Hepatocyte (in vitro differentiated cells): ENCODE measurements around the gene RAP1B. TPM values are rescaled to one million over a fixed set of nuclear protein-coding genes. Genes with fewer than 3 reads are reported as not detected.

ENCODE experiments used
- DNase-seq: peaks from one replicate; pipeline ENCODE4 v3.0.0-alpha.2; 2016; ENCODE audit warnings: low spot score
- H2AFZ ChIP-seq: fragments of 200-600 bp; sonication (generic); 2 replicates; pipeline ENCODE4 v1.6.0; 2016; ENCODE audit warnings: antibody characterized with exemption, mild to moderate bottlenecking
- H3K27ac ChIP-seq: fragments of 200-600 bp; sonication (generic); 2 replicates; pipeline ENCODE4 v1.5.1; 2016; ENCODE audit warnings: mild to moderate bottlenecking
- H3K27me3 ChIP-seq: fragments of 200-600 bp; sonication (generic); 2 replicates; pipeline ENCODE4 v1.6.1; 2016
- H3K36me3 ChIP-seq: fragments of 200-600 bp; sonication (generic); replicated peaks from 2 replicates; pipeline ENCODE4 v1.5.1; 2016; ENCODE audit warnings: low read depth; ENCODE audit not compliant: insufficient read depth
- H3K4me1 ChIP-seq: fragments of 200-600 bp; sonication (generic); 2 replicates; pipeline ENCODE4 v1.5.1; 2016; ENCODE audit warnings: mild to moderate bottlenecking, moderate library complexity; ENCODE audit not compliant: insufficient read depth
- H3K4me2 ChIP-seq: fragments of 200-600 bp; sonication (generic); 2 replicates; pipeline ENCODE4 v1.6.0; 2016
- H3K4me3 ChIP-seq: fragments of 200-600 bp; sonication (generic); 2 replicates; pipeline ENCODE4 v1.5.1; 2016; ENCODE audit warnings: mild to moderate bottlenecking
- H3K79me2 ChIP-seq: fragments of 200-600 bp; sonication (generic); 2 replicates; pipeline ENCODE4 v1.6.0; 2017; ENCODE audit warnings: mild to moderate bottlenecking
- H3K9me2 ChIP-seq: fragments of 200-600 bp; sonication (generic); replicated peaks from 2 replicates; pipeline ENCODE4 v1.6.0; 2017; ENCODE audit warnings: mild to moderate bottlenecking; ENCODE audit not compliant: insufficient read depth
- H3K9me3 ChIP-seq: fragments of 200-600 bp; sonication (generic); 2 replicates; pipeline ENCODE4 v1.5.1; 2016; ENCODE audit warnings: low read depth, mild to moderate bottlenecking
- H4K20me1 ChIP-seq: fragments of 200-600 bp; sonication (generic); 2 replicates; pipeline ENCODE4 v1.6.0; 2016; ENCODE audit warnings: mild to moderate bottlenecking; ENCODE audit not compliant: insufficient read depth, poor library complexity, severe bottlenecking
- EZH2 ChIP-seq: fragments of 200-600 bp; sonication (generic); IDR thresholded peaks from 2 replicates; pipeline ENCODE4 v1.6.1; 2016; ENCODE audit warnings: antibody characterized with exemption, mild to moderate bottlenecking, borderline replicate concordance
- EZH2phosphoT487 ChIP-seq: fragments of 200-600 bp; sonication (generic); IDR thresholded peaks from one replicate; pipeline ENCODE4 v1.6.1; 2018; ENCODE audit warnings: antibody characterized with exemption, mild to moderate bottlenecking, low read depth, moderate library complexity; ENCODE audit not compliant: unreplicated experiment, severe bottlenecking
- WGBS: methylation state at CpG from one replicate; pipeline ENCODE4 v1.1.6; 2016; ENCODE audit warnings: low lambda C conversion rate; ENCODE audit errors: missing lambda C conversion rate; 5-methylcytosine and 5-hydroxymethylcytosine counted together
- polyA plus RNA-seq: library from polyadenylated mRNA; unstranded; fragments of >200 nt; fragmentation: Nextera tagmentation; extraction: Ambion mirVana; gene quantifications from 2 replicates; pipeline ENCODE4 v1.2.1, GENCODE V29; 2016
- total RNA-seq: library from RNA; depleted of rRNA; stranded (reverse); fragments of >200 nt; gene quantifications from 2 replicates; pipeline ENCODE4 v1.2.3, GENCODE V29; 2014
- TF ChIP-seq, protein P1 (sequence below): fragments of 200-600 bp; sonication (generic); IDR thresholded peaks from 2 replicates; pipeline ENCODE4 v1.5.1; 2016; ENCODE audit warnings: antibody characterized with exemption, mild to moderate bottlenecking; ENCODE audit not compliant: poor library complexity

RAP1B gene
- total and polyA plus RNA-seq, 2 experiments from 2014 or later, result 179 to 257 TPM

DNA sequence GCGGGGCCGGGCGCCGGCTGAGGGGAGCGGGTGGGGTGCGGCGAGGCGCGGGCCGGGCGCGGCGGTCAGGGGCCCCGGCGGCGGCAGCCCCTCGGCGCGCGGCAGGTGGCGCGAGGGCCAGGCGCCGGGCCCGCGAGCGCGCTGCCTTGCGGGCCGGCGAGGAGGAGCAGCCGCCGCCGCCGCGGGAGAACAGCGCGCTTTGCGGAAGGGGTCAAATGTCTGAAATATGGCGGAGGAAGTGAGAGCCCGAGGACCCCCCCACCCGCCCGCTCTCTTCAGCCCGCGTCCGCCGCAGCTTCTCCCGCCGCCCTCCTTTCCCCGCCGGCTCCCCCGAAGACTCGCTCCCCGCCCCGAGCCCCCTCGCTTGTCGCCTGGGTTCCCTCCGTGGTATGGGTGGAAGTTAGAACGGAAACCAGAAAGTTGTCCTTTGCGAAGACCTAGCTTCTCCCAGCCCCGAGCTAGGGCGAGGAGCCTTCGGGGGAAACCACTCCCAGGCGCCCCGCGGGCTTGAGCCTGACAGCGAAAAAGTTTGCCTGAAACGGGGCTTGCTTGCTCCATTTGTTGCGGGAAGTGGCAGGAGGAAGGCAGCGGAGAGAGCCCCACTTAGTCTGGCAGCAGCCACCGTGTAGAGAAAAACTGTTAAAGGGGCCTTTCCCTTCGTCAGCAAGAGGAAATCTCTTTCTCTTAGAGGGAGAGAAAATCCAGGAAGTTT, 551 bp downstream of the RAP1B start:
- peak; percentile 74 for DNase-seq
- peak overlapping the region; percentile 78 for H3K4me2 ChIP-seq
- TF ChIP-seq EZH2, result no peak
- TF ChIP-seq EZH2phosphoT487, result no peak
- TF ChIP-seq, protein P1, sequence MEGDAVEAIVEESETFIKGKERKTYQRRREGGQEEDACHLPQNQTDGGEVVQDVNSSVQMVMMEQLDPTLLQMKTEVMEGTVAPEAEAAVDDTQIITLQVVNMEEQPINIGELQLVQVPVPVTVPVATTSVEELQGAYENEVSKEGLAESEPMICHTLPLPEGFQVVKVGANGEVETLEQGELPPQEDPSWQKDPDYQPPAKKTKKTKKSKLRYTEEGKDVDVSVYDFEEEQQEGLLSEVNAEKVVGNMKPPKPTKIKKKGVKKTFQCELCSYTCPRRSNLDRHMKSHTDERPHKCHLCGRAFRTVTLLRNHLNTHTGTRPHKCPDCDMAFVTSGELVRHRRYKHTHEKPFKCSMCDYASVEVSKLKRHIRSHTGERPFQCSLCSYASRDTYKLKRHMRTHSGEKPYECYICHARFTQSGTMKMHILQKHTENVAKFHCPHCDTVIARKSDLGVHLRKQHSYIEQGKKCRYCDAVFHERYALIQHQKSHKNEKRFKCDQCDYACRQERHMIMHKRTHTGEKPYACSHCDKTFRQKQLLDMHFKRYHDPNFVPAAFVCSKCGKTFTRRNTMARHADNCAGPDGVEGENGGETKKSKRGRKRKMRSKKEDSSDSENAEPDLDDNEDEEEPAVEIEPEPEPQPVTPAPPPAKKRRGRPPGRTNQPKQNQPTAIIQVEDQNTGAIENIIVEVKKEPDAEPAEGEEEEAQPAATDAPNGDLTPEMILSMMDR, result no peak
- H3K36me3 ChIP-seq, result no peaks in the 10 kb centered on the region
- no peaks in the 10 kb centered on the region for H3K9me2 ChIP-seq
- H3K4me1 ChIP-seq, result peaks cover 23% of the 10 kb centered on the region
- H3K27me3 ChIP-seq, result no peaks in the 10 kb centered on the region
- peaks cover 40% of the 10 kb centered on the region for H4K20me1 ChIP-seq
- H2AFZ ChIP-seq, result peak overlapping the region; percentile 32
- peaks cover 50% of the 10 kb centered on the region for H3K79me2 ChIP-seq
- H3K27ac ChIP-seq, result peak overlapping the region; percentile 100
- H3K9me3 ChIP-seq, result no peaks in the 10 kb centered on the region
- H3K4me3 ChIP-seq, result peak overlapping the region; percentile 77
- under 1% methylated on average over 15 of the region's 72 CpGs for WGBS

GRCh38 chr12:68611806-68612160, 1.1 kb downstream of the RAP1B start:
- peaks cover 45% of the 10 kb centered on the region for H4K20me1 ChIP-seq
- 2% methylated on average over 8 of the region's 8 CpGs for WGBS

DNA sequence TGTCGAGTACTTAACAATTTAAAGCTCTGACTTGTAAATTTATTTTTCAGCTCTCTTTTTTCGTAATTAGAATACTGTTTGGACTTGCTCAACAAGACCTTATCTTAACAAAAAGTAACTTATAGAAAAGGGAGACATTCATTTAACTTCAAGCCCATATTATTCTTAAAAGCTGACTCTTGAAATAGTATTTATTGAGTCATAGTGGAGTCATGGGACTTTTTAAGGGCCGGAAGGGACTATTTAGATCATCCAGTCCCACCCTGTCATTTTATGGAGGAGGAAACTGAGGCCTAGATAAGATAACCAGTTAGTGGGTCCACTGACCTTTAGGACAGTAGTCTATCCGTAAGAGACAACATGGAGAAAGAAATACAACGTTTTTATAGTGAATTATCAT, 1.5 kb downstream of the RAP1B start:
- Histone ChIP-seq H3K36me3 (no peaks in the 10 kb centered on the region), H3K4me2 (peak overlapping the region; percentile 78), H4K20me1 (peaks cover 50% of the 10 kb centered on the region), H3K27ac (peak overlapping the region; percentile 100), H3K9me2 (no peaks in the 10 kb centered on the region), H3K4me3 (peak overlapping the region; percentile 77), H3K4me1 (peaks cover 25% of the 10 kb centered on the region), H3K9me3 (no peaks in the 10 kb centered on the region), H3K27me3 (no peaks in the 10 kb centered on the region), H3K79me2 (peaks cover 60% of the 10 kb centered on the region), H2AFZ (no peak overlapping the region)
- WGBS, result 8% methylated on average over 5 of the region's 5 CpGs
- peak; percentile 34 for DNase-seq
- TF ChIP-seq, protein P1, result no peak
- no peak for TF ChIP-seq EZH2
- TF ChIP-seq EZH2phosphoT487, result no peak

More at GRCh38 chr12:68611806-68612160, 1.1 kb downstream of the RAP1B start:
- H3K9me2 ChIP-seq, result no peaks in the 10 kb centered on the region
- TF ChIP-seq EZH2phosphoT487, result no peak
- no peak for TF ChIP-seq EZH2
- TF ChIP-seq, protein P1, result no peak
- H3K36me3 ChIP-seq, result no peaks in the 10 kb centered on the region
- peak overlapping the region; percentile 100 for H3K27ac ChIP-seq
- peaks cover 56% of the 10 kb centered on the region for H3K79me2 ChIP-seq
- peak overlapping the region; percentile 78 for H3K4me2 ChIP-seq
- peak overlapping the region; percentile 77 for H3K4me3 ChIP-seq
- no peaks in the 10 kb centered on the region for H3K27me3 ChIP-seq
- H2AFZ ChIP-seq, result no peak overlapping the region
- no peak for DNase-seq
- no peaks in the 10 kb centered on the region for H3K9me3 ChIP-seq
- peaks cover 23% of the 10 kb centered on the region for H3K4me1 ChIP-seq
